Esophagus squamous epithelium (tissue), 4 donors: ENCODE results near the gene PPARA.
"Not testable (repeated sequence)": the region's sequence is repeated elsewhere in the genome, so short reads cannot be mapped to it uniquely, and the experiment has no call there.

Source experiments
- CTCF ChIP-seq, 6 experiments: fragments of 450-650 bp in 4 of 6; fragments of 200-600 bp in 2 of 6; sonication (generic) in 2 of 6; IDR thresholded peaks; one replicate each; pipeline ENCODE4 v1.5.1; 2016 to 2019; ENCODE audit warnings: antibody characterized with exemption in 6 of 6, mild to moderate bottlenecking in 4 of 6, moderate library complexity in 4 of 6
- POLR2A ChIP-seq, 4 donors: fragments of 450-650 bp; IDR thresholded peaks; one replicate each; pipeline ENCODE4 v1.6.1; 2017; ENCODE audit warnings: antibody characterized with exemption in 4 of 4, mild to moderate bottlenecking in 4 of 4, moderate library complexity in 3 of 4

- TF ChIP-seq CTCF, POLR2A (IDR thresholded peaks at IDR 0.05): not testable (repeated sequence)
These were observed 10.9 kb upstream of the PPARA start for GRCh38 chr22:46139417-46139816.
